HG03103 (cell line): ENCODE measurements around the gene TAMM41.
"Not testable (repeated sequence)": the region's sequence is repeated elsewhere in the genome, so short reads cannot be mapped to it uniquely, and the experiment has no call there.

Experiments
- ATAC-seq: cut with Tn5 transposase; IDR thresholded peaks from one replicate; pipeline ENCODE4 v1.9.1; 2021; ENCODE audit warnings: low read depth; ENCODE audit not compliant: unreplicated experiment

TAMM41 gene

GRCh38 chr3:11815111-11815510 is 31.6 kb downstream of the TAMM41 start:
- no peak for ATAC-seq

- no peak for ATAC-seq
These were observed 32.0 kb downstream of the TAMM41 start for GRCh38 chr3:11814663-11815062.

GRCh38 chr3:11810276-11810675 is 36.4 kb downstream of the TAMM41 start:
- no peak for ATAC-seq

- ATAC-seq: no peak
These were observed 38.5 kb downstream of the TAMM41 start for GRCh38 chr3:11808231-11808630.

GRCh38 chr3:11807686-11808085 is 39.0 kb downstream of the TAMM41 start:
- no peak for ATAC-seq

- ATAC-seq: no peak
These were observed 41.0 kb downstream of the TAMM41 start for GRCh38 chr3:11805716-11806115.

- no peak for ATAC-seq
These were observed 42.5 kb downstream of the TAMM41 start for GRCh38 chr3:11803977-11804892.

- no peak for ATAC-seq
These were observed 46.9 kb downstream of the TAMM41 start for GRCh38 chr3:11799791-11800190.

- no peak for ATAC-seq
These were observed 51.8 kb downstream of the TAMM41 start for GRCh38 chr3:11794927-11795326.

GRCh38 chr3:11791339-11792200 is 55.1 kb downstream of the TAMM41 start:
- ATAC-seq: no peak

- no peak for ATAC-seq
These were observed 57.3 kb downstream of the TAMM41 start for GRCh38 chr3:11789412-11789811.

GRCh38 chr3:11784971-11785377 is 61.7 kb downstream of the TAMM41 start:
- ATAC-seq: no peak

GRCh38 chr3:11780341-11780740 is 66.3 kb downstream of the TAMM41 start:
- ATAC-seq: no peak

GRCh38 chr3:11779626-11780025 is 67.1 kb downstream of the TAMM41 start:
- no peak for ATAC-seq

GRCh38 chr3:11778248-11778647 is 68.4 kb downstream of the TAMM41 start:
- no peak for ATAC-seq

- no peak for ATAC-seq
These were observed 70.3 kb downstream of the TAMM41 start for GRCh38 chr3:11776346-11776745.

- ATAC-seq: no peak
These were observed 71.2 kb downstream of the TAMM41 start for GRCh38 chr3:11775493-11775892.

- ATAC-seq: no peak
These were observed 72.3 kb downstream of the TAMM41 start for GRCh38 chr3:11774296-11774877.

GRCh38 chr3:11771931-11772330 is 74.8 kb downstream of the TAMM41 start:
- not testable (repeated sequence) for ATAC-seq

GRCh38 chr3:11770477-11771391 is 76.0 kb downstream of the TAMM41 start:
- peak; percentile 99 for ATAC-seq
